ENCODE results near the gene MAGI1.
A peak's percentile ranks its signal among the peaks of the same experiment; 100 is the strongest.
"Not testable (repeated sequence)": the region's sequence is repeated elsewhere in the genome, so short reads cannot be mapped to it uniquely, and the experiment has no call there.

MAGI1 gene

DNA sequence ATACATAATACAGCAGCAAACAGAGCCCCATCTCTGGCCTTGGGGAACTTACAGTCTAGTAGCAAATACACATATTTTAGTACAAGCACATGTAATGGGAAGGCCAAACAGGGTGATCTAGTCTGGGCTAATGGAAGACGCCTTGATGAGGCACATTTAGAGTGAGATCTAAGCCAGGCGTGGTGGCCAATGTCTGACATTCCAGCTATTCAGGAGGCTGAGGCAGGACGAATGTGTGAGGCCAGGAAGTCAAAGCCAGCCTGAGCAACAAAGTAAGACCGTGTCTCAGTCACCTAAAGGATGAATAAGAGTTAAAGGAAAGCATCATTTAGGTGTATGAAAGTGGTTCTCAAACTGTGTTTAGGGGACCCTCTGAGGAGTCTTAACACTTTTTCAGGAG lies 291.9 kb downstream of the MAGI1 start:
- DNase-seq (ENCODE audit: low spot score): no peak

DNA sequence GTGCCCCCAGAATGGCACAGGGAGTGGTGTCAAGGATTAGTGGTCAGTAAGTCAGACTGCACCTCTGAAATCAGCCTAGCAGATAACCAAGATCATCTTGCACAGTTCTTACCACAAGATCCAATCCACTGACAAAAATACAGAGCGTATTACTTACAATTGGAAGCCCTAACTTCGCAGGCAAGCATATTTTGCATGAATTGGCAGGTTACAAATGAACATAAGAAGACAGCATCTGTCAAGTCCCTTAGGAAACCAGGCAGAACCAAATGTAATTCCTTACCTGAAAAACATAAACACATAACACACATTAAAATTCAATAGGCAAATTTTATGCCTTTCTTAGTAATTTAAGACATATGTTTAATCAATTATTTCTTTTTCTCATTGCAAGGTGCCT lies 293.4 kb downstream of the MAGI1 start:
- no peak for DNase-seq (ENCODE audit: low spot score)

DNA sequence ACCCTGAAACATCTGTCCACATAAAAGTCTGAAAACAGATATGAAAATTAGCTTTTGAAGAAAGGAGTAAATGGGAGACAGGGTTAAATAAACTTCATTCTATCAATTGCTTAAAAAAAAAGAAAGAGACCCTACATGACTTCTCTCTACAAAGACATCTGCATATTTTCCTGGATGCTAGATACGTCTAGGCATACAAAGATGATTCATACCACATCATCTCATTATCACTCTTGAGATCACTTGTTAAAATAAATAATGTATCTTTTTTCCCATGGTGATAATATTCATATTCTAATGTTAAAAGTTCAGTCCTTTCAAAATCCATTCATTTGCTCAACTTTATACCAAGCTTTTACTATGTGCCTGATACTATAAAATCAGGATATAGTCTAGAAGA lies 295.8 kb downstream of the MAGI1 start:
- no peak for DNase-seq (ENCODE audit: low spot score)

DNA sequence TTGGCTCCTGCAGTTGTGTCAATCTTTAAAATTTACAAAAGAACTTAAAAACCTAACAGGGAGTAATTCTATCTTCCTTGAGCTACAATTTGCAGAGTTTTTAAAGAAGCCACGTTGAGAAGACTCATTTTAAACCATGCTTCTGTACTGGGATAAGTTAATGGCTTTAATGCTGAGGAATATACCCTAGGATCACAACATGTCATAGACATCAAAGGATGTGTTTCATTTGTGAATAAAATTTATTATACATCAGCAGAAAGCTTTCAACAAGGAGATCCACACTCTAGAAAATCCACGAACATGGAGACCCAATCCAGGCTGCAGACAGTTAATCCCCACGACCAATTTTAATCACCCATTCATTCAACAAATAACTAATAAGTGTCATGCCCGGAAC lies 297.2 kb downstream of the MAGI1 start:
- no peak for DNase-seq (ENCODE audit: low spot score)

DNA sequence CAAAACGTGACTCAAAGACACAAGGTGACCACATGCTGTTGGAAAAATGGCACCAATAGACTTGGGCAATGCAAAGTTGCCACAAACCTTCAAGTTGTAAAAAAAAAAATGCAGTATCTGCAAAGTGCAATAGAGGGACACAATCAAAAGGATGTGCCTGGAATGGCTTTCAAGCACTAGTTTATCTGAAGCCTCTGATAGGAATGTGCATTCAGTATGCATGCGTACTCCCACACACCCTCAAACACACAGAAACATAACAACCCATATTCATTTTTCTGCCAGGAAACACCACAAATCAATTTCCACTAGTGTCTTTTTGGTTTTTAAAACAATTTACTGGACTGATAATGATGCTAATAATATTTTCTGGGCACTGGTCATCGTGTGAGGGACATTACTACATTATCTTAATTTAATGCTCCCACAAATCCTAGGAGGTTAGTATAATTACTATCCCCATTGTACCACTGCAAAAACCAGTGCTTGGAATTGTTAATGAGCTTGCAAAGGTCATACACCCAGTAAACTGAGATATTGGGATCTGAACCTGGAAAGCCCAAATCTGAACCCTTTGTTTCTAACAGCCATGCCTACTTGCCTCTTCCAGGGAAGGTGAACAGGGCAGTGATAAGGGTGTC lies 298.7 kb downstream of the MAGI1 start:
- DNase-seq (ENCODE audit: low spot score): no peak

DNA sequence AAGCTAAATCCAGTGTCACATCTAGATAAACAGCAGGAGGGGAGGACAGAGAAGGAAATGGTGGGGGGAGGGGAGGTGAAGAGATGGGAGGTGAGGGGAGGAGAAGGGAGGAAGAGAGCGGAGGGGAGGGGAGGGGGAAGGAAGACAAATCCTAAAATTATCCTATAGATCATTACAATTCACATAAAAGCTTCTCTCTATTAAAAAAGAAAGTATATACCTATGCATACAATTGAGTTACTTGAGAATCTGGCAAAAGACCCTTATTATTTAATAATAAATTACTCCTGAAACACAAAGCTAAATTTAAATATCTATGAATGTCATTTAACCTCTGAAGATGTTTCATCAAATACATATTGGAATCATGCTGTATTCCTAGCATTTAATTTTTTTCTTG lies 303.9 kb downstream of the MAGI1 start:
- no peak for DNase-seq (ENCODE audit: low spot score)

DNA sequence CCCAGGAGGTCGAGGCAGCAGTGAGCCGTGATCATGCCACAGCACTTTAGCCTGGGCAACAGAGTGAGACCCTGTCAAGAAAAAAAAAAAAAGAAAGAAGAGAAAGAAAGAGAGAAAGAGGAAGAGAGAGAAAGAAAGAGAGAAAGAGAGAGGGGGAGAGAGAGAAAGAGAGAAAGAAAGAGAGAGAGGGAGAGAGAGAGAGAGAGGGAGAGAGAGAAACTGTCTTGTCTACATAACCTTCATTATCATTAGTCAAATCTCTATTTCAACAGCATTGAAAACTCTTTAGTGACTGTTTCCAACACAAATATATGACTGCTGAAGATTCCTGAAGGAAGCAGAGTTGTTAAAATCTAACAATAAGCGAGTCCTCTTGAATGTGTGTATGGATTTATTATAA lies 304.3 kb downstream of the MAGI1 start:
- DNase-seq (ENCODE audit: low spot score): no peak

DNA sequence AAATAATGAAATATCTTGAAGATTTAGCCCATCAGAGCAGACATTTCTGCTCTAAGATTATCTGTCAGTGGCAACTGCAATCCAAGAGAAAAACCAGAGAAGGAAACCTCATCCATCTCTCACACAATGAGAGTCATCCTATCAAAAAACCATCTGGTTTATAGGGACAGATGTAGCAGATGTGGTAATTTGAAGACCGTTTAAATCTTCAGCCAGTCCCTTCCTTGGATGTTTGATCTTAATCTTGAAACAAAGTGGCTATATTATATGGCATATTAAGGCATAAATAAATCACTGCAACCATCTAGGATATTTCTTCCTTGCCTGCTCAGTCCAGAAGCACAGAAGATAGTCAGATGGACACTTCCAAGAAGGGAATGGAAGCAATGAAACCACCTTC lies 305.3 kb downstream of the MAGI1 start:
- no peak for DNase-seq (ENCODE audit: low spot score)

DNA sequence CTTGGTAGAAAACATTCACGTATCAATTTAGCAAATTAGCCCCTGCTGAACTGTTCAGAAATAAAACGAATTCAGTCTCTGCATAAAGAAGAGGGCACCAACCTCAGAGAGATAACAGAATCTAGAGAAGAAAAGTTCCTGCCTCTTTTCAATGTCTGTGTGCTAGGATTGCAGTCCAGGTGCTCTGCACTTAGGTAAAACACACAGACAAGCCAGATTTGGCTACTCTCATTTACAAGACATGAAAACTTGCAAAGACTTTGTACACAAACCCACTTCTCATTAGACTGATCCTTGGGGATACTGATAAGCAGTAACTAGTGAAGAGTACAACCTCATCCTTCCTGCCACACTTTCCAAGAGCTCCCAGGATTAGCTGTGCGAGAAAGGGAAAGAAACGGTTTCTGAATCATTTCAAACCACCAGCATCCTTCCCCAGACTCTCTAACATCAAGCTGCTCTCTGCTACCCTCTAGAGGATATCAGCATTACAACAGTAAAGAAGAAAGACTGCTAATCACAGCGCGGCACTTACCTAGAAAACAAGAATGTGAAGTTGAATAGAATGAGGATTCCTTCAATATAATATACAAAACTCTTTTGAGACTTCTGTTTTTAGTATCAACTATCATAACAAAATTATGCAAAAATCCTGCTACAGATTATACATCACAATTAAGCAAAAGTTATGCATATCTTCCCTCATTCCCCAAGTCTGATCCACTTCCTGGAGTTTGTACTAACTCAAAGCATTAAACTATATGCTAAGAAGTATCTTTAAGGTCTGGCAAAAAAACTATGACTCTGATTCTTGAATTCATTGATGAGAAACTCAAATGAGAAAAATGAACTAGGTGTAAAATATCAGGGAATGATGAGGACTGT lies 306.4 kb downstream of the MAGI1 start:
- DNase-seq (ENCODE audit: low spot score): peak; percentile 8

DNA sequence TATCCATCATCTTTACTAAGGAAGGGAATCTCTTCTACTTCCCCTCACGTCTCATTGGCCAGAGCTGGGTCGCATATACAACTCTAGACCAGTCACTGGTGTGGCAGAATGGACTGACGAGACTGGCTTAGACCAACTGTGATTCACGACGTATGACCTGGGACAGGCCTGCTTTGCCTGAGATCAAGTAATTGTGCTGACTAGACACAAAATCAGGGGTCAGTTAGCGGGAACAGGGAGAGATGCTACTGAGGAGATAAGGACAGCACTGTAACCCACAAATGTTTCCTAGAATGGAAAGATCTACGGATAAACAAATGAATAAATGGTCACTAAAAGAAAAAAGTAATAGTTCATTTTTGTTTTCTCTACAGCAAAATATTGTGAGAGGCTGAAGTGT lies 308.3 kb downstream of the MAGI1 start:
- DNase-seq (ENCODE audit: low spot score): no peak

DNA sequence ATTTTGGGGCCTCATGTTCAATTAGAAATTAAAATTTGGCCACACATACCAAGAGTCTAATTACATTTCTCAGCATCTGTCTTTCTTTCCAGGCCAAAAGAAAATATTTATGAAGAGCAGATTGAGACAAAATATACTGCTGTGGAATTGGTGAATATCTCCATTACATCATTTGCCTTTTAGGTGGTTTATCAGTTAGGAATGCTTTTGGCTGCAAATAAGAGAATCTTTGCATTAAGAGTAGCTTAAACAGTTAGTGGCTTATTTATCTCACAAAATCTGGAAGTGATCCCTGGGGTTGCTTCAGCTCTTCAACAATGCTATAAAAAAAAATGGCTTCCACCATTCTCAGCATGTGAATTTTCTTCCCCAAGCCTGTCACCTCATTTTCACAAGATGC lies 308.7 kb downstream of the MAGI1 start:
- no peak for DNase-seq (ENCODE audit: low spot score)

DNA sequence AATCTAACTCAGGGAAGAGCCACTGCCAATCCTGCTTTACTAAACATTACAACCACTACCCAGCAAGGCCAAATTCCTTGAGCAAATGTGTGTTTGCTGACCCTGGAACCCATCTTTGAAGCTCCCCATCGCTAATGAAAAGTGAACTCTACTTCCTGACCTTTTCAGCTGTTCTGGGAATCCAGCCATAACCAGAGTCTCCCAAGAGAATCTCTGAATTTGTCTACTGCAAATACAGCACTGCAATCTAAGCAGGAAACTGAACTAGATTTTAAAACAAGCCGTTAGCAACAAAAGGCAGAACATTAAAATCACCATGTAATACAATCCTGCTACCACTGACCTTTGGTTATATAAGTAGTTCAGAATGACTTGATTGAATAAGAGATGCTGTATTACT lies 309.2 kb downstream of the MAGI1 start:
- DNase-seq (ENCODE audit: low spot score): no peak

DNA sequence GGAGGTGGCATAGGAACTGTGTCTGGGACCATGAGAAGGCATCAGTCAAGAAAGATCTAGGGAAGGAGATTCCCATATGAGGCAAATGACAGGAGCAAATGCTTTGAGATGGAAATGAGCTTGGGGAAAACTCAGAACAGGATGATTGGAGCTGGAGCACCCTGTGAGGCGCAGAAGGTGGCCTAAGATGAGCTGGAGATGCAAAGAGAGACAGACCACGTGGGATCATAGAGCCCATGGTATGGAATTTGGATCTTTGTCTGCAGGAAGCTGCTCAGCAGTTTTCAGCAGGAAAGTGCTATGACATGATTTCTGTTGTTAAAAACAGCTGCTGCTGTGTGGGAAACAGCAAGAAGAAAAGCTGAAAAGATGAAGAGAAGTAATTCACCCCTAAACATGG lies 310.6 kb downstream of the MAGI1 start:
- no peak for DNase-seq (ENCODE audit: low spot score)

DNA sequence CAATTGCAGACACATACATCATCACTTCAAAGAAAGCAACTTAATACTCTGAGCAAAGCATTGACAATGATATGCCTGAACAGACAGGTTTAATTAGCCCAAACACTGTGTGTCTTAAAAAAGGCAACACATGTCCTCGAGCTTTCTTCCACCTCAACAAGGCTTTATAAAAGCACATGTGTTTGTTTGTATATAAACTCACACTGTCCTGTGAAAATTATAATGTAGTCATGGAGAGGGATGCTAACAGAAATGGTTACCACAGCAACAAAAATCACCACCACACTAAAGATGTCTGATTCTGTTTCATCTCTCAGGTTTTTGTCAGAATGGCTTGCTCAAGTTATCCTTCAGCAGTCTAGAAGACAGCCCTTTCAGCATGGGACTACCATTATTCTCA lies 314.7 kb downstream of the MAGI1 start:
- no peak for DNase-seq (ENCODE audit: low spot score)

DNA sequence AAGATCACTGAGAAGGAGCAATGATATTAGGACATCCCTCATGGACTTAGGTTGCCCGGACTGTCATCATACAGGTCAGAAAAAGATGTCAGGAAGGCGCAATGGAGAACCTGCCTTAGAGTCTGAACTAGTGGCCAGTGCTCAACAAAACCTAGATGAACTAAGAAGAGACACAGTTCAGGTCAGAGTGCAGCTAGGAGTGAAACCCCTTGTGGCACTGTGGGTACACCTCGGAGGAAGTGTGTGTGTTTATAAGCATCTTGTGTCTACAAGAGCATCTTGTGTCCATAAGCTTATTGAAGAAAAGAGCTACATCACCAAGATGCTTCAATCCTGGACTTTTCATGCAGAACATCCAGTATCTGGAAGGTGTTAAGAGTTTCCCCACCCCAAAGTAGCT lies 315.7 kb downstream of the MAGI1 start:
- no peak for DNase-seq (ENCODE audit: low spot score)

DNA sequence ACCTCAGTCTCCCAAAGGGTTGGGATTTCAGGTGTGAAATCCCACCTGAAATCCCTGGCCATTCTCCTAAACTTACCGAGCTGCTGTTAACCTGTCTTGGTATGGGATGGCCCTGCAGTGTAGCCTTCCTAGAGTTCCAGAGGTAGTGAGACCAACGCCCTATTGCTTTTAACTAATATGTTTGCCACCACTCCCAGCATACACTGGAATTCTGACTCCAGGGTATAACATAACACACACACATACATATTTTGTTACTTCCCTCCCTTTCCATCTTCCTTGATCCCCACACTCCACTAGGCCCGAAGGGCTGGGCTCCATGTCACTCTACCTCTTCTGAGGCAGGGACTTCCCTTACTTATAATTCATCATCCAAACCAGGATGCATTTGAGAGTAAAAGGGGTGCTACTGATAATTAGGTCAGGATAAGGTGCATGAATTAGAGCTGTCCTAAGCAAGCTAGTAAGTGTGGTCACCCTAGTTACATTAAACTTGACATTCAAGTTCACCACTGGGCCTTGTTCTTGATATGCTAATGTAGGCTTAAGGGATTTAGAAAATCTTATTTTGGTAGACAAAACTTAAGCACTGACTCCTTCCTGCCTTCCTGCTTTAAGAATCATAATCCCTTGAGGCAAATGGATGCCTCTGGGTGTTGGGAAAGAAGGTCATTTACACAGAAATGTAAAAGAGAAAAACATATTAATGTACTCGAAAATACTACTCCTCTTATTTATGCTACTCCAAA lies 317.6 kb downstream of the MAGI1 start:
- DNase-seq (ENCODE audit: low spot score): no peak

DNA sequence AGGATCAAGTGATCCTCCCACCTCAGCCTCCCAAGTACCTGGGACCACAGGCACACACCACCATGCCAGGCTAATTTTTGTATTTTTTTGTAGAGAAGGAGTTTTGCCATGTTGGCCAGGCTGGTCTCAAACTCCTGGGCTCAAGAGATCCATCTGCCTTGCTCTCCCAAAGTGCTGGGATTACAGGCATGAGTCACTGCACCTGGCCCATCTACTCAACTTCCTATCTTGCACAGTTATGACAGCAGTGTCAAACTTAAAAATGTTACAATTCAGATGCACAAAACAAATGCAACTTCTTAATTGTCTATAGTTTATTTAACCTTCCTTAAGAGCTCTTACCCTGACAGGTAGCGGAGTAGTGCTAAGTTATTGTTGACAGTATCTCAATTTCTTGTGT lies 319.1 kb downstream of the MAGI1 start:
- not testable (repeated sequence) for DNase-seq (ENCODE audit: low spot score)

DNA sequence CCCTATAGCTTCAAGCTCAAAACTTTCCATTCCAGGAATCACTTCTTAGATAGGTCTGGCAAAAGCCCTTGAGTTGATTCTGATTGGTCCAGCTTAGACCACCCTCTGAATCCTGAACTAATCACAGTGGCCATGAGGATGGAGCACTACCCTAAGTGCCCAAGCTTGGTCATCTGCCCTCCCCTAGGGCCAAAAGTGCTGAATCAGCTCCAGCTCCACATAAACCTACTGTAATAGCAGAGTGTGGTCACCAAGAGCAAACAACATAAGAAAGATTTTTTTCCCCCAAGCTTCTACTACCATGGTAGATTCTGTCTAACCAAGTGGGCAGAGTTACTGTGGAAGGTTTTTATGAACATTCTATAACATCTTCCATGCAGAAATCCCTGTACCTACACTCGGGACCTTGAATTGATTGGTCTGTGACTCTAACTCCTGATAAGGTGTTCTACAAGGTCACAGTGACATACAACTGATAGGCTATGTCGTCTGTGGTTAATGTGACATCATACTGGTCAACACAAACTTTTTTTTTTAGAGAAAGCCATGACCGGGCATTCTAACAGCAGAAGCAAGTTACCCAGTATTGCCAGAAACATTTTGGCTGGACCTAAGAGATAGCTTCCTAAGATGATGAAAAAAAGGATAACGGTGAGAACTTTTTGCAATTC lies 320.9 kb downstream of the MAGI1 start:
- no peak for DNase-seq (ENCODE audit: low spot score)

DNA sequence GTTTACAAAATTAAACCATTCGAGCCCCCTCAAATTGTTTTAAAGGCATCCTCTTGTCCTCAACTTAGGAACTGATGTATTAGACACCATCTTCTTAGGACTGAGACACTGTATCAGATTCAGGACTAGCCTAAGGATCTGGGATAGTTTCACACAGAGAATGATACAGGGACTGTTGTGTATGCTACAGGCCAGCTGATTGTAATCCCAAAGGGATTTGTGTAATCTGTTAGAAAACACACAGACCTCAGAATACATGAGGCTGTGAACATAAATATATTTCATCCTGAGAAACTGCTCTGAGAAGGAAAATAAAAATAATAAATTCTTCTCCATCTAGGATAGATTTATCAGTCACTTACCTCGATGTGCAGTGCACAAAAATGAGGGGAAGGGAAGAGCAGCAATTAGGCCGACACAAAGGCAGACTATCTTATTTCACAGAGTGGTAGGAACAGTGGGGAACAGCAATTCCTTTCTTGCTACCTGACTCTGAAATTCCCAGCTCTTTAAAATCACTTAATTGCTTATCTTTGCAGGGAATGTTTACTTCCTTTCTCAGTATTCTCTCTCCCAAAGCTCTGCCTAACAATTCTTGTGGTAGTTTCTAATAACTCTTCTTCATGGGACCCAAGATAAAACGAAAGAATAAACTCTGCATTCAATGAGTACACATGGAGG lies 322.5 kb downstream of the MAGI1 start:
- no peak for DNase-seq (ENCODE audit: low spot score)

DNA sequence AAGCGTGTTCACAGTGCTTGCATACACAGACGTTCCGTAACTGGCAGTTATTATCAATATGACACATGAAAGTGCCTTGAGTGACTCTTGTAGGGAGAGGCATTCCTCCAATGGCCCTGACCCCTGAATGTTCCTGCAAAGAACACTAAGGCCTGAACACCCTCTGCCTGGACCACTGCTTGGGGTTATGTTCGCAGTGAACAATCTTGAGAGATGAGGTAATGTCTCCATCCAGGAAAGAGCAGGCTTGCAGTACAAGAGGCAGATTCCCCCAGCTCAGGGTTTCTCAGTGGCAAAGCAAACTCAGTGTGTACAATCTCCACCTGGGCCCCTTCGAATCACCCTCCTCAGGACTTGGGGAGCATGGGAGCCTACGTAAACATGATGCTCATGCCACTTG lies 324.6 kb downstream of the MAGI1 start:
- DNase-seq (ENCODE audit: low spot score): no peak

DNA sequence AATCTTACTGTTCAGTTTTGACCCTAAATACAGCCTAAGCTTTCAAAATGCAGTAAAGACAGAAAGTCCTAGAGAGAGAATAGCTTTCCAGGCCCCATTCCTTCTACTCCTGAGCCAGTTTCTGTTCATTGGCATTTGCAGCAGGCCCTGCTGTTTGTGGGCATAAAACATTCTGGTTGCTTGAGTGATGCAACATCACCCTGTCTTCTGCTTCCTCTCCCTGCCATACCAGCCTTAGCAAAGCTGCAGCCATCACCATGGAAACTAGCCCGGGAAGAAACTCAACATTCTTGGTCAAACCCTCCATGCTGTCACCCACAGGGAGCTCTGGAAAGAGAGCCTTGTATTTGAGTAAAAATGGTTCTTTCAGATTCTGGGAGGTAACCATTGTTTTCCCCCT lies 325.7 kb downstream of the MAGI1 start:
- no peak for DNase-seq (ENCODE audit: low spot score)

DNA sequence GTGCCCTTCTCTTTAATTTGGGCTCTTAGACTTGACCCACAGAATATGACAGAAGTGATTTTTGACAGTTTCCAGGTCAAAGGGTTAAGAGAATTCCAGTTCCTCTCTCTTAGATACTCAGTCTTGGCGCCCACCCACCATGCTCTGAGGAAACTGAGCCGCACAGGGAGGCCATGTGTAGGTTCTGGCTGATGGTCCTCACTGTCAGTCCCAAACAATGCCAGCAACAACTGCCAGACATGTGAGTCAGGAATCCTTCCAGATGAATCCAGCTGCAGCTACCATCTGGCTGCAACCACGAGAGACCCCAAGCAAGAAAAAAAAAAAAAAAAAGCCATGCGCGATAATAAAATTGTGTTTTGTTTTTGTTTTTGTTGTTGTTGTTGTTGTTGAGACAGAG lies 326.6 kb downstream of the MAGI1 start:
- DNase-seq (ENCODE audit: low spot score): no peak

All from hematopoietic multipotent progenitor cell treated with erythropoietin and hydrocortisone succinate and interleukin-3 and kit ligand, for 17 days (in vitro differentiated cells).